ENCODE data around the gene CES3.

DNA sequence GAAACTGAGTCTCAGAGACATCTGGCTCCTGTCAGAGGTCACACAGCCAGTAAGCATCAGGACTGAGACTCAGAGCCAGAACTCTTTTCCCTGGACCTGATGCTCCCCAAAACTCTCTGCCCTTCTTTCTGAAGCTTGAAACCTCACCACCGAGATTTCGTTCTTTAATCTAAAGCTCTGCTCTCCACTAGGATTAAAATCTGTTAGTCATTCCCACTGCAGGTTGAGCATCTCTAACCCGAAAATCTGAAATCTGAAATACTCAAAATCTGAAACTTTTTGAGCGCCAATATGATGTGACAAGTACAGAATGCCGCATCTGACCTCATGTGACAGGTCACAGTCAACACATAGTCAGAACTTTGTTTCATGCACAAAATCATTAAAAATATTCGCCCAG is 44.5 kb upstream of the CES3 start:
- TF ChIP-seq POLR2A (IDR thresholded peaks at IDR 0.05) (no peak), CTCF (IDR thresholded peaks at IDR 0.05) (no peak)

Data from breast epithelium (tissue), 3 donors.